Measurements from ENCODE around the gene PDXK.

Gene PDXK

GRCh38 chr21:43766734-43767497, 48.0 kb downstream of the PDXK start:
- Histone ChIP-seq H3K18ac (ENCODE audit: low read depth in 1 of 2, low read length in 2 of 2) (peak overlapping the region in 1 of 2 experiments; percentile 91), H3K9me3 (ENCODE audit: control insufficient read depth, low read length) (peaks cover 4% of the 10 kb centered on the region), H3K23ac (ENCODE audit: low read length in 2 of 2) (peak overlapping the region in 1 of 2 experiments; percentile 37), H3K4ac (ENCODE audit: low read depth in 1 of 2, low read length in 2 of 2) (peak overlapping the region in 1 of 2 experiments; percentile 3), H3K14ac (ENCODE audit: low read length in 2 of 2) (peak overlapping the region in 1 of 2 experiments; percentile 84), H3K4me1 (ENCODE audit: control insufficient read depth, insufficient read depth, low read depth, low read length) (peaks cover 27% of the 10 kb centered on the region), H3K4me2 (ENCODE audit: low read length, poor library complexity, severe bottlenecking) (no peak overlapping the region), H2AK5ac (ENCODE audit: low read length, severe bottlenecking) (no peak overlapping the region), H3K27ac (ENCODE audit: low read length, poor library complexity, severe bottlenecking) (no peak overlapping the region), H2AFZ (ENCODE audit: low read depth, low read length) (no peak overlapping the region), H3K36me3 (ENCODE audit: control insufficient read depth in 1 of 2, insufficient read depth in 2 of 2, low read depth in 1 of 2, low read length in 2 of 2) (peaks cover 15 to 33% of the 10 kb centered on the region in 2 experiments), H3K27me3 (ENCODE audit: control insufficient read depth in 1 of 2, insufficient read depth in 1 of 2, low read length in 2 of 2) (no peaks in the 10 kb centered on the region), H3K9ac (ENCODE audit: low read length) (no peak overlapping the region), H2BK120ac (ENCODE audit: low read depth, low read length) (no peak overlapping the region), H2BK15ac (ENCODE audit: low read depth, poor library complexity, severe bottlenecking) (no peak overlapping the region), H4K8ac (ENCODE audit: low read length) (peak overlapping the region; percentile 80), H4K91ac (ENCODE audit: low read length) (peak overlapping the region; percentile 100), H2BK12ac (ENCODE audit: low read length in 2 of 2) (peak overlapping the region; percentile 81 to 97), H2BK5ac (ENCODE audit: low read depth, low read length, poor library complexity, severe bottlenecking) (no peak overlapping the region), H3K4me3 (ENCODE audit: insufficient read depth in 1 of 2, low read depth in 1 of 2, low read length in 2 of 2) (no peak overlapping the region), H3K79me1 (replicated peaks; ENCODE audit: low read length, poor library complexity, severe bottlenecking) (peaks cover 2% of the 10 kb centered on the region)
- WGBS, result 93% methylated on average over 34 of the region's 34 CpGs
- DNase-seq, result peak; percentile 53

- no peak overlapping the region for H3K4me2 ChIP-seq (ENCODE audit: low read length, poor library complexity, severe bottlenecking)
- no peaks in the 10 kb centered on the region for H3K27me3 ChIP-seq (ENCODE audit: control insufficient read depth in 1 of 2, insufficient read depth in 1 of 2, low read length in 2 of 2)
- peaks cover 13 to 28% of the 10 kb centered on the region in 2 experiments for H3K36me3 ChIP-seq (ENCODE audit: control insufficient read depth in 1 of 2, insufficient read depth in 2 of 2, low read depth in 1 of 2, low read length in 2 of 2)
- H3K9me3 ChIP-seq (ENCODE audit: control insufficient read depth, low read length), result peaks cover 4% of the 10 kb centered on the region
- DNase-seq, result no peak
- H2AK5ac ChIP-seq (ENCODE audit: low read length, severe bottlenecking), result peak overlapping the region; percentile 88
- peak overlapping the region in 1 of 2 experiments; percentile 37 for H3K23ac ChIP-seq (ENCODE audit: low read length in 2 of 2)
- H3K9ac ChIP-seq (ENCODE audit: low read length), result peak overlapping the region; percentile 80
- H2BK120ac ChIP-seq (ENCODE audit: low read depth, low read length), result peak overlapping the region; percentile 97
- peak overlapping the region; percentile 96 for H2BK15ac ChIP-seq (ENCODE audit: low read depth, poor library complexity, severe bottlenecking)
- peak overlapping the region; percentile 67 for H2BK5ac ChIP-seq (ENCODE audit: low read depth, low read length, poor library complexity, severe bottlenecking)
- H3K18ac ChIP-seq (ENCODE audit: low read depth in 1 of 2, low read length in 2 of 2), result peak overlapping the region; percentile 90 to 91
- no peak overlapping the region for H3K4me3 ChIP-seq (ENCODE audit: insufficient read depth in 1 of 2, low read depth in 1 of 2, low read length in 2 of 2)
- H2BK12ac ChIP-seq (ENCODE audit: low read length in 2 of 2), result peak overlapping the region; percentile 81 to 97
- no peaks in the 10 kb centered on the region for H3K79me1 ChIP-seq (replicated peaks; ENCODE audit: low read length, poor library complexity, severe bottlenecking)
- H4K91ac ChIP-seq (ENCODE audit: low read length), result peak overlapping the region; percentile 100
- peaks cover 27% of the 10 kb centered on the region for H3K4me1 ChIP-seq (ENCODE audit: control insufficient read depth, insufficient read depth, low read depth, low read length)
- peak overlapping the region; percentile 95 to 100 for H3K4ac ChIP-seq (ENCODE audit: low read depth in 1 of 2, low read length in 2 of 2)
- H3K14ac ChIP-seq (ENCODE audit: low read length in 2 of 2), result peak overlapping the region in 1 of 2 experiments; percentile 93
- no peak overlapping the region for H2AFZ ChIP-seq (ENCODE audit: low read depth, low read length)
- H3K27ac ChIP-seq (ENCODE audit: low read length, poor library complexity, severe bottlenecking), result no peak overlapping the region
- 94% methylated on average over 15 of the region's 15 CpGs for WGBS
- H4K8ac ChIP-seq (ENCODE audit: low read length), result peak overlapping the region; percentile 80
Measured at GRCh38 chr21:43767498-43767983, 48.6 kb downstream of the PDXK start.

GRCh38 chr21:43767984-43768867, 49.3 kb downstream of the PDXK start:
- H3K4me2 ChIP-seq (ENCODE audit: low read length, poor library complexity, severe bottlenecking), result no peak overlapping the region

More at GRCh38 chr21:43767984-43768867, 49.3 kb downstream of the PDXK start:
- Histone ChIP-seq H3K23ac (ENCODE audit: low read length in 2 of 2) (no peak overlapping the region), H2BK12ac (ENCODE audit: low read length in 2 of 2) (peak overlapping the region; percentile 81 to 97), H3K4ac (ENCODE audit: low read depth in 1 of 2, low read length in 2 of 2) (peak overlapping the region; percentile 95 to 100), H3K9me3 (ENCODE audit: control insufficient read depth, low read length) (peaks cover under 1% of the 10 kb centered on the region), H3K27me3 (ENCODE audit: control insufficient read depth in 1 of 2, insufficient read depth in 1 of 2, low read length in 2 of 2) (no peaks in the 10 kb centered on the region), H3K27ac (ENCODE audit: low read length, poor library complexity, severe bottlenecking) (peak overlapping the region; percentile 23), H2BK5ac (ENCODE audit: low read depth, low read length, poor library complexity, severe bottlenecking) (peak overlapping the region; percentile 67), H3K14ac (ENCODE audit: low read length in 2 of 2) (peak overlapping the region in 1 of 2 experiments; percentile 93), H2AK5ac (ENCODE audit: low read length, severe bottlenecking) (peak overlapping the region; percentile 88), H3K4me1 (ENCODE audit: control insufficient read depth, insufficient read depth, low read depth, low read length) (peaks cover 27% of the 10 kb centered on the region), H4K8ac (ENCODE audit: low read length) (peak overlapping the region; percentile 80), H2AFZ (ENCODE audit: low read depth, low read length) (no peak overlapping the region), H2BK15ac (ENCODE audit: low read depth, poor library complexity, severe bottlenecking) (peak overlapping the region; percentile 96), H3K18ac (ENCODE audit: low read depth in 1 of 2, low read length in 2 of 2) (peak overlapping the region; percentile 90 to 93), H2BK120ac (ENCODE audit: low read depth, low read length) (peak overlapping the region; percentile 97), H3K4me3 (ENCODE audit: insufficient read depth in 1 of 2, low read depth in 1 of 2, low read length in 2 of 2) (no peak overlapping the region), H3K79me1 (replicated peaks; ENCODE audit: low read length, poor library complexity, severe bottlenecking) (peaks cover 2% of the 10 kb centered on the region), H3K36me3 (ENCODE audit: control insufficient read depth in 1 of 2, insufficient read depth in 2 of 2, low read depth in 1 of 2, low read length in 2 of 2) (peaks cover 13 to 28% of the 10 kb centered on the region in 2 experiments), H3K9ac (ENCODE audit: low read length) (peak overlapping the region; percentile 80), H4K91ac (ENCODE audit: low read length) (peak overlapping the region; percentile 100)
- 65% methylated on average over 34 of the region's 34 CpGs for WGBS
- DNase-seq, result peak; percentile 81
